HPDE6-E6E7 (cell line): ENCODE data around the gene KIF25.

ENCODE experiments used
- DNase-seq: peaks from one replicate; pipeline ENCODE4 v3.0.0; 2011; ENCODE audit warnings: missing footprints; ENCODE audit errors: extremely low spot score

Gene KIF25

GRCh38 chr6:168037242-168037641 lies 39.8 kb downstream of the KIF25 start:
- DNase-seq, result no peak

GRCh38 chr6:168037856-168038255 lies 40.4 kb downstream of the KIF25 start:
- no peak for DNase-seq

DNA sequence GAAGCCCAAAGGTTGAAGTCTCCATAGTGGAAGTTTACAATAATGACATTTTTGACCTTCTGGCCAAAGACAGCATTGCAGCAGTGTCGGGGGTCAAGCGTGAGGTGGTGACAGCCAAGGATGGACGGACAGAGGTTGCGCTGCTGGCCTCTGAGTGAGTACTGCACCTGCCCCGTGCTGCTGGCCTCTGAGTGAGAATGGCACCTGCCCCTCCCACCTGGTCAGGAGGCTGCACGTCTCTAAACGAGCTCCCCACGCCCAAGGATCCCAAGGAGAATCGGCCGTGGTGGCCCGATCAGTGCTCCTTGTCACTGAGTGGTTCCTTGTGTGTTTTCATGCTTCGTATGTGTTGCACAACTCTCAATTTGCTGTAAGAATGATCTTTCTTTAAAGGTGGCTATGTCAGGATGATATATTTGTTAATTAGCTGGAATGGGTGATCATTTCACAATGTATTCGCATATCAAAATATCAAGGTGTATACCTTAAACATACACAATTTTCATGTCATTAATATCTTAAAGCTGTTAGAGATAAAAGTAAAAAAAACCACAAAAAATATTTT lies 41.2 kb downstream of the KIF25 start:
- no peak for DNase-seq

DNA sequence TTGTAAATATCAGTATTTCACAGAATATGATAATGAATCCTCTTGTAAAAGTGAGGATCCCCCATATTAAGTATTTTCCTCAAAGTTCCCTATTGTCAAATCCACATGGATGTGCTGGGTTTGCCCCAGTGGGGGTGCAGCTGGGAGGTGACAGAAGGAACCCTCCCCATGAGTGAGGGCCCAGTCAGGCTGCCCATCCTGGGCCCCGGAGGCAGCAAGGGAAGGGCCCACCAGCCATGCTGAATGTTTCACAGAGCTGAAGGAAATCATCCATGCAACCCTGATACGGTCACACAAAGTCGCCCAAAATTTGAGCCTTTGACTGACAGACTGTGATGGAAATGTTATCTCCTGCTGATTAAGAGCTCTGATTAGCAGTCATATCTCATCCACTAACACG lies 41.8 kb downstream of the KIF25 start:
- no peak for DNase-seq

GRCh38 chr6:168039849-168040248 lies 42.4 kb downstream of the KIF25 start:
- no peak for DNase-seq

GRCh38 chr6:168040856-168041496 lies 43.5 kb downstream of the KIF25 start:
- DNase-seq, result no peak

GRCh38 chr6:168041928-168042327 lies 44.5 kb downstream of the KIF25 start:
- no peak for DNase-seq

DNA sequence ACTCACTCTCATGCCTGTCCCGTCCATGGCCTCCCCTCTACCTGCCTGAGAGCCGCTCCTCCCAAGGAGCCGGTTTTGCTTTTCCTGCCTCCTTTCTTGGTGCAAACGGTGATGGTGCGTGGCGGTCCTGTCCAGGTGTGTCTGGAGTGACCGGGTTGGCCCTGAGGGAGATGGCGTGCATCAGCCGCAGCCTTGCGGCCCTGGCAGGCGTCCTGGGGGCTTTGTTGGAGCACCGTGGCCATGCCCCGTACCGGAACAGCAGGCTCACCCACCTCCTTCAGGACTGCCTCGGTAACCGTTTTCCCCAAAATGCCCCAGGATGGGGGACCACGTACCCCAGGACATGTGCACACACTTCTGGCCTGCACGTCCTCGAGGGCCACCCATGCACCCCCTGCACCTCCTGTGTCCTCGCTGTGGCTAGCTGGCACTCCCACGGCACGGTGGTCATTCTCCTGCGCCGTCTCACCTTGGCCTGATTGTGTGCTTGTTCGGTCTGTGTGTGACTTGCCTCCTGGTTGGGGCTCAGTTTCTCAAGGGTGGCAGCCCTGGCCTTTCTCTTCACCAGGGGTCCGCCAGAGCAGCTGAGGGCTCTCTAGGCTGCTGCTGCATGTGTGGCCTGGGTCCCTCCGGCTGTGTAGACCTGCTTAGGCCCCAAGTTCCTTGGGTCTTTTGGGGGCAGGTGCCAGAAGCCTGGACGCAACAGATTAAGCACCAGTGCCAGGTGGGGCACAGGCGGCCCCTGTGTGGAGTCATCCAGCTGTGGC lies 45.1 kb downstream of the KIF25 start:
- no peak for DNase-seq

DNA sequence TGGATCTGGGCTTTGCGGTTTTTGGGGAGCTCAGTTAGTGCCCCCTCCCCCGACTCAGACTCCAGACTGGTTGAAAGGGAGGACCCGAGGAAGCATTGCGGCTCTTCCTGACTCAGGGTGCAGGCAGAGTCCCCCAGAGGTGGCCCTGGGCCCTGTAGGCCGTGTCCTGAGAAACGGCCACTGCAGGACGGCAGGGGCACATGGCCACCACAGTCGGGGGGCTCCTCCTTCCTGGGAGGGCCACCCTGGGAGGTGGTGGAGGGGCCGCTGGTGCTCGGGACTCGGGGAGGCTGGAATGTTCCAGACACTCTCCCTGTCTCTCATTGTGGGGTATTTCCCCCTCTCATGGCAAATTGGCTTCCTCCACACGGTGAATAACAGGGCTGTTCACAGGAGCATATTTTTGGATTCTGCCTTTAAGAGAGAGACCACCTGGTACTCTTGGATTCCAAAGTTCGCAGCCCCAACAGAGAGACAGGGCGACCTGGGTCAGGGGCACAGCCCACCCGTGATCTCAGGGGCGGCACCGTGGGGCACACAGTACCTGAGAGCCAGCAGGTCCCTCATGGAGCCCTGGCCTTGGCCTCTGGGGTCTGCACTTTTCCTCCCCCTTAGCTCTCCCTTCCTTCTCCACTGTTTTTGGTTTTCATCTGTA lies 45.8 kb downstream of the KIF25 start:
- DNase-seq, result no peak

DNA sequence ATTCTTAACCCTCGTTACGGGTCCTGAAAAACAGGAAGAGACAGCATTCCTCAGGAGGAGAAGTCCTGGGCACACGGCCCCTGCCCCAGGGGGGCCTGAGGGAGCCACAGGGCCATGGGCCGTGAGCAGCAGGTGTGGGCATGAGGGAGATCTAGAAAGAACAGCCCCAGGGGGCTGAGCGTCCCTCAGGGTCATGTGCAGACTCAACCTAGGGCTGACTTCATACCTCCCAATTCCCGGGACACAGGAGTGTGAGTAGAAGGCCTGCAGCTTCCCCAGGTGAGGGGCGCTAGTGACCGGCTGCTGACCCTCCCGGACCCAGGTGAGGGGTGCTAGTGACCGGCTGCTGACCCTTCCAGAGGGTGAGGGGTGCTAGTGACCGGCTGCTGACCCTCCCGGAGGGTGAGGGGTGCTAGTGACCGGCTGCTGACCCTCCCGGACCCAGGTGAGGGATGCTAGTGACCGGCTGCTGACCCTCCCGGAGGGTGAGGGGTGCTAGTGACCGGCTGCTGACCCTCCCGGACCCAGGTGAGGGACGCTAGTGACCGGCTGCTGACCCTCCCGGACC lies 46.5 kb downstream of the KIF25 start:
- DNase-seq, result no peak

- DNase-seq, result no peak
Measured at GRCh38 chr6:168044521-168045130, 47.2 kb downstream of the KIF25 start.

DNA sequence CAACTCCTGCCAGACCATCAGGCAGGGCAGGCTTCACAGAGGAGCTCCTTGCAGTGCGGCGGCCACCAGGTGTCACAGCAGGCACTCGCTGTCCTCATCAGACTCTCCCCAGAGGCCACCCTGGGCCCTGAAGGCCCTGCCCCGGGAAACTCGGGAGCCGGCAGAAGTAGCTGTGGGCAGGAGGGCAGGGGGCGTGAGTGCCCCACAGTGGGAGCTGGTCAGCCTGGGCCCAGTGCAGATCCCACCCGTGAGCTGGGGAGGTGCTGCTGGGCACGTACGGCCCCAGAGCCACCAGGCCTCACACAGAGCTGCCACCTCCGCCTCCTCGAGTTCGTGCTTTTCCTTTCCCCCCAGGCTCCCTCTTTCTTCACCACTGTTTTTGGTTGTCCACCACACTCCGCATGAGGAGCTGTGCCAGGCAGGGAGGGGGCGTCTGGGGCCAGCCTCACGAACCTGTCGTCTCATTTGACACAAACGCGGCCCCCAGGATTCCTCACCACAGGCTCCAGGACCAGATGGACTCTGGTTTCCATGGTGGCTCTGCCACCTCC lies 47.7 kb downstream of the KIF25 start:
- DNase-seq, result no peak

- DNase-seq, result no peak
Measured at GRCh38 chr6:168045706-168046620, 48.5 kb downstream of the KIF25 start.

DNA sequence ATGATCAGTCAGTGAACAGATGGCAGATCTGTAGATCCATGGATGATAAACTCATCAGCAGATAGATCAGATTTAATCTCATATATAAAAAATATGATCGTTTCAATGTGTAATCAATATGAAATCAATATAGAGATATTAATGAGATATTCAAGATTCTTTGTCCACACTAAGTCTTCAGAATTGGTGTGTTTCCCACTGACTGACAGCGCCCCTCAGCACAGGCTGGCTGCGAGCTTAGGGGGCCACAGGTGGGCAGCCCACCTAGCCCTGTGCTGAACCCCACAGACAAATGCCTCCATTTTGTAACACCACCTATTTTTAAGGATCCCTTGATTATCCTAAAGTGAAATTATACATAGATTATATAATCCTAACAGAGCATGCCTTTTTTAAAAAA lies 49.2 kb downstream of the KIF25 start:
- no peak for DNase-seq

- DNase-seq, result no peak
Measured at GRCh38 chr6:168047841-168048723, 50.6 kb downstream of the KIF25 start.

- DNase-seq, result no peak
Measured at GRCh38 chr6:168048724-168049025, 51.2 kb downstream of the KIF25 start.

DNA sequence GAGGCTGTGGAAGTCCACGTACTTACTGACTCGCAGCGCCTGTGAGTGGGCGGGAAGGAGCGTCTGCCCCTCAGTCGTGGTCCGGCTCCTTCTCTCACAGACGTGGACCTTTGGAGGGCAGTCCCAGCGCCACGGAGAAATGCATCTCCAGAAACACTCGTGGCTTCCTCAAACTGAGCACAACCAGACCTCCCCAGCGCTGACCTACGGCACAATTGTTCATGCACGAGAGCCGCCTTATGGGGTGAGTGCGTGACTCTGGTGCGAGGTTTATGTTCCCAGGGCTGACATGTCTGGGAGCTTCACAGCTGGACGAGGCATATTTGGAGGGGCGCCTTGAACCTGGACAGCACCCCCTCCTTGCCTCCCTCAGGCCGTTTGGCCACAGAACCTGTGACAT lies 51.8 kb downstream of the KIF25 start:
- DNase-seq, result no peak

DNA sequence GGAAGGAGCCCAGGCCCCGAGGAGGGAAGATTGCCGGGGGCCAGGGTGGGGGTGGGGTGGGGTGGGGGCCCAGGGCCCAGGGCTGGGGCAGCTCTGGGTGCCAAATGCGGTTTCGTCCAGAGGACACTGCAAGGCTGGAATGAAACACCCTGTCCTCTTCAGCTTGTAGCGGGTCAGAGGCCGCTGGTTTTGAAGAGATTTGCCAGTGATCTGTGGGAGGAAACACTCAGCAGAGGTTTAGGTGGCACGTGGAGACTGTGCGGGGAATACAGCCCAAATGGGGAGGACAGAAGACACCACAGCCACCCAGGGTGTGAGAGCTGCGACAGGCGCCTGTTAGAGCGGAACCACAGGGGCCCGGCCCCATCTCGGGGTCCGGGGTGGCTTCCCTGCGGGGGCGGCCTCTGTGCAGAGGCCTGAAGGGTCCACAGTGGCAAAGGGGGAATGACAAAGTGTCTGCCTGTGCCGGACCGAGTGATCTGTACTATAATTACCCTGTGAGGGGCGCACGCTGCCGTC lies 52.3 kb downstream of the KIF25 start:
- DNase-seq, result no peak

GRCh38 chr6:168050225-168050880 lies 52.9 kb downstream of the KIF25 start:
- no peak for DNase-seq
